Forelimb muscle (tissue), 1 donor: ENCODE data around the gene ATG7. TPM values are rescaled to one million over a fixed set of nuclear protein-coding genes. Genes with fewer than 3 reads are reported as not detected.
"Not testable (repeated sequence)": the region's sequence is repeated elsewhere in the genome, so short reads cannot be mapped to it uniquely, and the experiment has no call there.

ENCODE experiments used
- DNase-seq: peaks from one replicate; pipeline ENCODE4 v3.0.0-alpha.2; 2013; ENCODE audit warnings: low read depth
- polyA plus RNA-seq: library from polyadenylated mRNA; unstranded; fragments of 120-200 nt; gene quantifications from one replicate; pipeline ENCODE4 v1.2.1, GENCODE V29; 2013; ENCODE audit not compliant: insufficient read length

Gene ATG7
- polyA plus RNA-seq, 1 donor = 11.7 TPM

- no peak for DNase-seq
These were observed 317.5 kb downstream of the ATG7 start for GRCh38 chr3:11589706-11590105.

GRCh38 chr3:11591002-11591355, 318.8 kb downstream of the ATG7 start:
- no peak for DNase-seq

GRCh38 chr3:11591391-11592282, 319.4 kb downstream of the ATG7 start:
- no peak for DNase-seq

- DNase-seq = no peak
These were observed 320.5 kb downstream of the ATG7 start for GRCh38 chr3:11592445-11593298.

- no peak for DNase-seq
These were observed 321.3 kb downstream of the ATG7 start for GRCh38 chr3:11593318-11594034.

GRCh38 chr3:11595024-11595423, 322.8 kb downstream of the ATG7 start:
- not testable (repeated sequence) for DNase-seq

GRCh38 chr3:11596387-11596786, 324.2 kb downstream of the ATG7 start:
- DNase-seq = no peak

- DNase-seq = no peak
These were observed 328.5 kb downstream of the ATG7 start for GRCh38 chr3:11600501-11601282.

- DNase-seq = no peak
These were observed 329.4 kb downstream of the ATG7 start for GRCh38 chr3:11601446-11602238.

GRCh38 chr3:11602239-11602840, 330.1 kb downstream of the ATG7 start:
- no peak for DNase-seq

GRCh38 chr3:11602886-11603527, 330.8 kb downstream of the ATG7 start:
- no peak for DNase-seq

GRCh38 chr3:11603628-11604027, 331.4 kb downstream of the ATG7 start:
- no peak for DNase-seq

GRCh38 chr3:11604139-11604892, 332.1 kb downstream of the ATG7 start:
- no peak for DNase-seq

- no peak for DNase-seq
These were observed 333.2 kb downstream of the ATG7 start for GRCh38 chr3:11605398-11605797.

- DNase-seq = no peak
These were observed 334.0 kb downstream of the ATG7 start for GRCh38 chr3:11606090-11606784.

- DNase-seq = no peak
These were observed 334.8 kb downstream of the ATG7 start for GRCh38 chr3:11606865-11607440.
